HEK293 (cell line): ENCODE results near the gene ZNF480.

Experiments
- CTCF ChIP-seq: fragments of 450-650 bp; formaldehyde crosslinking; IDR thresholded peaks from 2 replicates; pipeline ENCODE4 v1.5.1; 2016; ENCODE audit warnings: missing biosample characterization, missing genetic modification characterization
- TF ChIP-seq, protein P1 (sequence below): fragments of 450-650 bp; formaldehyde crosslinking; IDR thresholded peaks from 2 replicates; pipeline ENCODE4 v1.5.1; 2016; ENCODE audit warnings: missing biosample characterization, missing genetic modification characterization

- TF ChIP-seq CTCF (tag by site-specific recombination), result no peak
- TF ChIP-seq, protein P1, sequence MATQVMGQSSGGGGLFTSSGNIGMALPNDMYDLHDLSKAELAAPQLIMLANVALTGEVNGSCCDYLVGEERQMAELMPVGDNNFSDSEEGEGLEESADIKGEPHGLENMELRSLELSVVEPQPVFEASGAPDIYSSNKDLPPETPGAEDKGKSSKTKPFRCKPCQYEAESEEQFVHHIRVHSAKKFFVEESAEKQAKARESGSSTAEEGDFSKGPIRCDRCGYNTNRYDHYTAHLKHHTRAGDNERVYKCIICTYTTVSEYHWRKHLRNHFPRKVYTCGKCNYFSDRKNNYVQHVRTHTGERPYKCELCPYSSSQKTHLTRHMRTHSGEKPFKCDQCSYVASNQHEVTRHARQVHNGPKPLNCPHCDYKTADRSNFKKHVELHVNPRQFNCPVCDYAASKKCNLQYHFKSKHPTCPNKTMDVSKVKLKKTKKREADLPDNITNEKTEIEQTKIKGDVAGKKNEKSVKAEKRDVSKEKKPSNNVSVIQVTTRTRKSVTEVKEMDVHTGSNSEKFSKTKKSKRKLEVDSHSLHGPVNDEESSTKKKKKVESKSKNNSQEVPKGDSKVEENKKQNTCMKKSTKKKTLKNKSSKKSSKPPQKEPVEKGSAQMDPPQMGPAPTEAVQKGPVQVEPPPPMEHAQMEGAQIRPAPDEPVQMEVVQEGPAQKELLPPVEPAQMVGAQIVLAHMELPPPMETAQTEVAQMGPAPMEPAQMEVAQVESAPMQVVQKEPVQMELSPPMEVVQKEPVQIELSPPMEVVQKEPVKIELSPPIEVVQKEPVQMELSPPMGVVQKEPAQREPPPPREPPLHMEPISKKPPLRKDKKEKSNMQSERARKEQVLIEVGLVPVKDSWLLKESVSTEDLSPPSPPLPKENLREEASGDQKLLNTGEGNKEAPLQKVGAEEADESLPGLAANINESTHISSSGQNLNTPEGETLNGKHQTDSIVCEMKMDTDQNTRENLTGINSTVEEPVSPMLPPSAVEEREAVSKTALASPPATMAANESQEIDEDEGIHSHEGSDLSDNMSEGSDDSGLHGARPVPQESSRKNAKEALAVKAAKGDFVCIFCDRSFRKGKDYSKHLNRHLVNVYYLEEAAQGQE (tag by site-specific recombination), result no peak
These were observed 39.9 kb downstream of the ZNF480 start for GRCh38 chr19:52336791-52337381.
